T-helper 22 cell (primary cell): ENCODE measurements around the gene TPX2.

Source experiments
- DNase-seq: peaks from one replicate; pipeline ENCODE4 v3.0.0-alpha.2; 2020; ENCODE audit warnings: low read depth

Gene TPX2

DNA sequence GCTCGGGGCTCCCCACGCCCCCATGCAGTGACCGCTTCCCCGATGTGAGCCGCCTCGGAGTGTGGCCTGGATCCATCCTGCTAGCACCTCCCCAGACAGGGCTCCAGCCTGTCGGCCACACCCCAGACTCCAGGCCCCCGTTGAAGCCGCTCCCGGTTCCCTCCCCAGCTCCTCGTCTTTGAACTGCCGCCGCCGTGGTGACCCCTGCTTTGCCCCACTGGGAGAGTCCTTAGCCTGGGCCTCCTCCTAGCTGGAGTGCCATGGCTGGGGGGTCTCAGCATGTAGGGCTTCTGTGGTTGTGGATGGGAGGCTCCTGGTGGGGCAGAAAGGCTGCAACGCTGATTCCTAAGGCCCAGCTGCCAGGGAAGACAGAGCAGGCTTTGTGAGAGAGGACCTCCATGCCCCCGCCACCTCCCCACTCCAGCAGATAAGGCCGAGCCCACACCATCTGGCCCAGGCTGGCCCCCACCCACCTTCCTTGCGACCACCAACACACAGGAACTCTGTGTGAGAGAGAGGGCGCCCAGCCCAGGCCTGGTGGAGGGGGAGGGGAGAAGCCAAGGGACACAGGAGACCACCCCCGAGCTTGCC, 94.9 kb downstream of the TPX2 start:
- DNase-seq, result no peak

DNA sequence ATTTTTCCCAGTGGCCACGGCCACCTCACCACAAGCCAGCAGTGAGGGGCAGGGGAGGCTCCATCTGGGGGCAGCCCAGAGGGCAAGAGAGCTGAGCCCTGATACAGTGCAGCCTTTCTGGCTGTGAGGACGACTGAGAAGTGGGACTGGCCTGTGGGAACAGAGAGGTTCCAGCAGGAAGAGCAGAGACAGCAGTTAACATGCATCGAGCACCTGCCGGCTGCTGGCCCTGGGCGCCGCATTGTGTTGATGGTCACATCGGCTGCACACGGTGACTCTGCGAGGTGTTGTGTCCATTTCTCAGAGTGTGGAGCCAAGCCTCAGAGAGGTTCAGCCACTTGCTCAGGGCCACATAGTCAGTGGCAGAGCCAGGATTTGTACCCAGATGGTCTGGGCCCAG, 96.5 kb downstream of the TPX2 start:
- no peak for DNase-seq

DNA sequence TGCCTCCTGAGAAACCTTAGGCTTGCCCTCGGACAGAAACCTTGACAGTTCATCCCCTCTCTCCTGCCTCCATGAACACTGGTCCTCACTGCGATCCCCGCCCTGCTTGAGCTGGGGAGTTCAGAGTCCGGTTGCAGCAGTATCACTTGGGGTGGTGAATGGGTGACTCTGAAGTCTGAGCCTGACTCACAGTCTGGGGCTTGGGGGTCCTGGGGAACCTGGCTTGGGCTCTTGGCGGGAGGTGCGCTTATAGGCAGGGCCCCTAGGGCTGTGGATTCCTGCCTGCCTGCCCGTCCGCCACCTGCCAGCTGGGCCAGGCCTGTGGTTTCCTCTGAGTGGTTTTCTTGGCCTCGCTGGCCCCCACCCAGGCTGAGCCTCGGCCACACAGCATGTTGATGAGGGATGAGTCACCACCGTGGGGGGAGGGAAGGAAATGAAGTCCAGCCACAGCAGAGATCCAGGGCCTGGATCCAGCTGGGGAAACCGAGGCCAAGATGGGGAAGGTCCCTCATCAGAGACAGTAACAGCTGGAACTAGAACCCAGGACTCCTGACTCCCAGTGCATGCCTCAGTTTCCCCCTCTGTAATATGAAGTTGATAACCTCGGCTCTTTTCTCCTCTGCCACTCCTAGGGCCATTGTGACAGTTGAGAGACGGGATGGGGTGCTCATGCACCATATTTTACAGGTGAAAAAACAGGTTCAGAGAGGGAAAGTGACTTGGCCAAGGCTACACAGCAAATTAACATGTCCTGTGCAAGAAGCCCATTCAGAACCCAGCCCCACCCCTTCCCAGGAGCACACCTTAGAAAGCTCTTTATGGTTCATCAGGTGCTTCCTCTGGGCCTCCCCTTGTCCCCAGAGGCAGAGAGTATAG, 97.1 kb downstream of the TPX2 start:
- DNase-seq, result no peak

DNA sequence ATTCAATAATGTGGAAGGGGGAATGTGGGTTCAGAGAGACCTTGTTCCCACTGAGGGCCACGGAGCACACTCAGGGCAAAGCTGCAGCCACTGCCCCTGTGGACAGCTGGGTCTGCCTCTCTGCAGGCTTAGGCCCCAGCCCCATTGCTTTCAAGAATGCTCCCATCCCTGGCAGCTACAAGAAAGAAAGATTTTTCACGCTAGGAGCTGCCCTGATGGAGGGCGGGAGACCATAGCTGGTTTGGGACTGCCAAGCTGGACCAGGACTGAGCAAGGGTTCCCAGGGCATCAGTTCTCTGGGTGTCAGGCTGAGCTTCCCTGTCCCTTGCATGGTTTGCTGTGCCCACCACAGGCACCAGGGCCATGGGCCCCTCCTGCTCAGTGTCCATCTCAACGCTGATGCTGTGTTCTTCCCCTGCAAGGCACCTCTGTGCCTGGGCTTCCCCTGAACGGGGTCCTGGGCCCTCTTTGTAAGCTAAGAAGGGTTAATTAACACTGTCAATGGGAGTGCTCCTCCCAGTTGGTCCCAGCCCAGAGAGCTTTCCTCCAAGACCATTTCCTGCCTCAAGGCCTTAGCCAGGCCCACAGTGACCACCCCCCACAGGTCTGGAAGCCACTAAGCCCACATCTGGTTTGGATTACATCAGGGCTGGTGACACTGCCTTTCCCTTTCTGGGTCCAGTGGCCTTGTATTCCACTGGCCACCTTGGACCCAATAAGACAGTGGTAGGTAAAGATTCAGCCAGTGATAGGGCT, 97.9 kb downstream of the TPX2 start:
- DNase-seq, result no peak

DNA sequence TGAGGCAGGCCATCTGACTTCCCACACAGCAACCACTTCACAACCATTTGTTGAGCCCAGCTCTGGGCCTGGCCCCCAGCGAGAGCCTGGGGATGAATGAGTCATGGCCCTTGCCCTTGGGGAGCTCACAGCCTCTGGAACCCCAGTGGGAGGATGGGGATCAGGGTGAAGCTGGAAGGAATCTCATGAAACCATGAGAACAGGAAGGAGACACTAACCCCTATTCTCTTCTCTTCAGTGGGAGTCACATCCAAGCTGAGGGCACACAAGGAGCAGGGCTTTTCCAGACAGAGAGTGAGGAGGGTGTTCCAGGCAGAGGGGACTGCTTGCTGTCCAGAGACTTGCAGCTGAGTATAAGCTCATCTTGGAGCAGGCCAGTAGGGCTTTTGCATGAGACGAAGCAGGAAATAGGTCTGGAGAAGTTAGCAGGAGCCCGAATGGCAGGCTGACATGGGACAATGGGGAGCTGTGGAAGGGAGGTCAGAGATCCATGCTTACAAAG, 98.9 kb downstream of the TPX2 start:
- no peak for DNase-seq

DNA sequence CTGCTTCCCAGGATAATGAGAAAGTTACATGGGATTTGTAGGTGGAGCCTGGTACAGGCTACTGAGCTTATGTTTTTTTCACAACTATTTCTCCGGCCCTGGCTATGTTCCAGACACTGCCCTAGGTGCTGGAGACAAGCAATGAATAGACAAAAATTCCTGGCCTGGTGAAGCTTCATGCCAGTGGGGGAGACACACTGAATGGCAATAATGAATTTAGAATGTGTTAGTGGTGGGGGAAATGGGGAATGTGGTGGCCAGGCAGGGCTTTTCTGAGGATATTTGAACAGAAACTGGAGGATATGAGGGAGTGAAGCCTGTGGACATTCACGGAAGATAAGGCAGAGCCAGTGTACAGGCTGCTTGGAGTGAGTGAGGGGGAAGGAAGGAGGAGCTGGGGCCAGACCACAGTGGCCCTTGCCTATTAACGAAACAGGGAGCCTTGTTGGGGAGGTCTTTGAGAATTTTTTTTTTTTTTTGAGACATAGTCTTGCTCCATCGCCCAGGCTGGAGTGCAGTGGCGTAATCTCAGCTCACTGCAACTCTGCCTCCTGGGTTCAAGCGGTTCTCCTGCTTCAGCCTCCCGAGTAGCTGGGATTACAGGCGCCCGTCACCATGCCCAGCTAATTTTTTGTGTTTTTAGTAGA, 99.7 kb downstream of the TPX2 start:
- no peak for DNase-seq

DNA sequence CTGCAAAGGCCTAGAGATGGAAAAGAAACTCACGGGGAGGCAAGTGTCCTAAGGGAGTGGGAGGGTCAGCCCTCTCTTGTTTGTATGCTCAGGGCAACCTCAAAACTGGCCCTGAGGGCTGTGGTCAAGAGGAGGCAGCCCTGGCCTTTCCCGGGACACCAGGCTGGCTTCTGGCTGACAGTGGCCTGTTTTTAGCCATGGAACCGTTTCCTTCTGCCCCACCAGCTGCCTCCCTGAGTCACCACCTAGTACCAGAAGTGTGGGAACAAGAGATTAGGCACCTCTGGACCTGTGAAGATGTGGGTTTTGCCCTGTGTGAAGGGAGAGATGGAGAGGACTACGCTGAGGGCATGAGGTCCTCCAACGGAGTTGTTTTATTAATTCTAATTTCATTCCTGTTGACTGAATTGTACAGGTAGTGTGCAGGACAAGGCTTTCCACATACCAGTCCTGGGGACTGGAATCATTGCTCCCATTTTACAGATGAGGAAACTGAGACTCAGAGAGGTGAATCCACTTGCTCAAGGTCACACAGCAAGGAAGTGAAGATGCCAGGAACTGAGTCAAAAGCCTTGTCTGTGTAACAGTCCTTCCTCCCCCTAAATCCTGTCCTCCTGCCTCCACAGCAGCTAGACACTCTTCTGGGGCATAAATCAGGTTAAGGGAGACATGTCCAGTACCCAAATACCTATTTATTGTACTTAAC, 100.8 kb downstream of the TPX2 start:
- no peak for DNase-seq

DNA sequence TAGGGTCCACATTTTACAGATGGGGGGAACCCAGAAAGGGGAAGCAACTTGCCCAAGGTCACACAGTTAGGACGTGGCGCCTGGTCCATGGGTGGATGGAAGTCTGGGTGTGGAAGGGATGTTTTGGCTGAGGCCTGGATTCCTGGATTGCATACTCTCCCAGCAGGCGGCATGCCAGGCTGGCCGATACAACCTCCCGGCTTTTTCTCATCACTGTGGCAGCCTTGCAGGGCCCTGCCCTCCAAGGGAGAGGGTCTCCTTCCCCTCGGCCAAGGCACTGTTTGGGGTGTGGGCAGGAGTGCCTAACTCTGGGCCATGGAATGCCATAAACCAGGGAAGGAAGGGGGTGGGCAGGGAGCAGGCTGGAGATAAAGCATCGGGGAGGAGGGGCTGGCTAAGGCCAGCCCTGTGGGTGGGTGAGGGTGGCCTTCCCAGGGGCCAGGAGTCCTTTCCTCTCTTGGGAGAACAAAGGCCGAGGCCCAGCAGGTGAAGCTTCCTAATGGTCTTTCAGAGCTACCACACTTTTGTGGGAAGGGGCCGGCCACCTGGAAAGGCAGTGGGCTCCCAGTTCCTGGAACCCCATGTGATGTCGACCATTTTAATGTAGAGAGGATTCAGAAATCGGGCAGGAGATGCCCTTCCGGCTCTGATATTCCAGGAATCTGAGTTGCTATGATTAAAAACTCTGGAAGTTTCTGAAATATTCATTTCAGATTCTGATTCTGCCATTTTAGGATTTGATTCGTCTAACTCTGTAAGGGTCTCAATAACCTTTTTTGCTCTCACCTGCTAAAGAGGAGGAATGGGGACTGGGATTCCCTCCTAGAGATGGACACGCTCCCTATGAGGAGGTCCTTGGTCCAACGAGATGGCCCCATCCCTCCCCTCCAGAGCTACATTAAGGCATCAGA, 102.1 kb downstream of the TPX2 start:
- DNase-seq, result no peak

DNA sequence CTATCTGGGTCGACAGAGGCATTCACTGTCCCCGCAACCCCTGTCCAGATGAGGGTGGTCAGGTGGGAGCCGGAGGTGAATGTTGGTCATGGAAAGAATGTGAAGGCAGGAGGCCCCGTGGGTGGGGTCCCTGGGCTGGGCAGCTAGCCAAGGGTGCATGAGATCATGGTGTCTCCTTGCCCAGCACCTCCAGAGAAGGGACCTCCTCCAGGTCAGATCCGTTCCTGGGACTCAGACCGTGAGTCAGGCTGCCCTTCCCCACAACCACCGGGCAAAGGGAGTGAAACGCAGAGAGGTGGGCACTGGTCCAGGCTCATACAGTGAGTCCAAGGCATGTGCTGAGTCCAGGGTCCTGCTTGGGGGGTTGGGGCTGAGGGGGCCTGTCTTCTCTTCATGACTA, 102.8 kb downstream of the TPX2 start:
- DNase-seq, result no peak

DNA sequence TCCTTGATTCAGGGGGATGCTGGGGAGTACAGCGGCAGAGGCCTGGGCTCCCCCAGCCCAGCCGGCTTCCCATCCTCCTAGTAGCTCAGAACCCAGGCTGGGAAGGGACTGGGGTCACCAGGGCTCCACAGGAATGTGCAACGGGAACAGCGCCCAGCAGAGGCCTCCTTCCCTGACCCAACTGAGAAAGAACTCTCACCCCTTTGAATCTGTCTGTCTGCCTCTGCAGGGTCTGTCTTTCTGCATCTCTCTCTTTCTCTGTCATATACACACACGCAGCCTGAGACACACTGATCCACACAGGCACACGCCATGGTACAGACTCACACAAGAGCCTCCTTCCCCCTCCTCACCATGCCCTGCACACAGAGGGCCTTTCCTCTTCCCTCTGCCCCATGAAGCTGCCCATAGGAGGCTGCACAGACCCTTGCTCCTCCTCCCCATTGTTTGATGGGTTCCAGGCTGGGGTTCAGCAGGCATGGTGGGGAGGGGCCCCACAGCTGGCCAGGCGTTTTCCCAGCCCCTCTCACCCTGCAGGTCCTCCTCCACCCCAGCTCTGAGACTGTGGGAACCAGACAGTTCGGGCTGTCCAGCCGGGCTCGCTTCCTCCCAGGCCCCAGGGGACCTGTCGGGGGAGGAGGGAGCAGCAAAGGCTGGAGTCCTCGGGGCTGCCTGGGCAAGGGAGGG, 103.5 kb downstream of the TPX2 start:
- no peak for DNase-seq

DNA sequence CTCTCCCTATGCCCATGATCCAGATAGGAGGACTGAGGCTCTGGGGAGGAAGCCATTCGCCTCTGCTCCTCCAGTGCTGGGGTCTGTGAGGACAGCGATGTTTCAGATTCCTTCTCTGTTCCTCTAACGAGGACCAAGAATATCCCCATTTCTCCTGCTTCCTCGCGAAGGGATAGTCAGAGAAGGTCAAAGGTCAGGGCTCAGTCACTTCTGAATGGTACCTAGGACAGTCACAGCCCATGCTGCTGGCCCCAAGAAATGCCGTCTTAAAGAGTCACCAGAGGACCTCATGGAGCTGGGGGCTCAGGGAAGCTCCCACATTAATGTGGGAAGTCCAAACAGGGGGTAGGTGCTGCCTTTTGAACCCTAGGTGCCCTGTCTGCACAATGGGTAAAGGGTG, 104.2 kb downstream of the TPX2 start:
- no peak for DNase-seq

DNA sequence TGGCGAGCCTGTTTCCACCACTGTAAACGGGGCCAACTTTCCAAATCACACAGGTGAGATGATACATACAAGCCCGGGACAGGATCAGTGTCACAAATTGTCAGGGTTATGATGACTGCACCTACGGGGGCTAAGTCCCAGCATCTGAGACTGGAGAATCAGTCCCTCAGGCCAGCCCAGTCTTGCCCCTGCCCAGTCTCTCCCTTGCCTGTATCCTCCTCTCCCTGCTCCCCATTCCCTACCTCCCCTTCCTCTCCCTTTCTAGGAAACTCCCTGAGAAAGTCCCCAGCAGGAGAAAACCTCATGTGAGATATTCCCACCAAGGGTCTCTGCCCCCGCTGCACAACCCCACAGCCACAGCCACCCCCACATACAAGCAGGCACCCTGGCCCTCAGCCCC, 104.8 kb downstream of the TPX2 start:
- no peak for DNase-seq

DNA sequence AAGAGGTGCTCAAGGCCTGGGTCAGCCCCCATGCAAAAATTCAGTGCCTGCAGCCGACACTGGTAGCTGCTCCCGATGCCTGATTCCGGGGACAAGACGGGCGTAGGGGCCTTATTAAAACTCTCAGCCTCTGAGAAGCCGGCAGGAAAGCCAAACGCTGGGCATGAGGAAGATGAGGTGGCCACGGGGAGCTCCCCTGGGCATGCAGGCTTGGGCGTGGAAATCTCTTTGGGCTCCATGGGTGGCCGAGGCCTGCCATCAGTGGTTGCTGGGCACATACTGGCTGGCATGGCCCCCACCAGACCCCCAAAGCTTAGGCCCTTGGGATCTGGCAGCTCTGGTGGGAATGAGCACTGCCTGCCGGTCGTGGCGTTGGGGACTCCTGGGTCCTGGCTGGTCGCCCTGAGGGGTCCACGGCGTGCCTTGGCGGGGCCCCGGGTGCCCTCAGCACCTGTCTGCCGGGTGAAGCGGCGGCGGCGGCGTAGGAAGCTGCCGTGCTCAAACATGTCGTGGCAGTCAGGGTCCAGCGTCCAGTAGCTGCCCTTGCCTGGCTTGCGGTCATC, 105.7 kb downstream of the TPX2 start:
- no peak for DNase-seq

DNA sequence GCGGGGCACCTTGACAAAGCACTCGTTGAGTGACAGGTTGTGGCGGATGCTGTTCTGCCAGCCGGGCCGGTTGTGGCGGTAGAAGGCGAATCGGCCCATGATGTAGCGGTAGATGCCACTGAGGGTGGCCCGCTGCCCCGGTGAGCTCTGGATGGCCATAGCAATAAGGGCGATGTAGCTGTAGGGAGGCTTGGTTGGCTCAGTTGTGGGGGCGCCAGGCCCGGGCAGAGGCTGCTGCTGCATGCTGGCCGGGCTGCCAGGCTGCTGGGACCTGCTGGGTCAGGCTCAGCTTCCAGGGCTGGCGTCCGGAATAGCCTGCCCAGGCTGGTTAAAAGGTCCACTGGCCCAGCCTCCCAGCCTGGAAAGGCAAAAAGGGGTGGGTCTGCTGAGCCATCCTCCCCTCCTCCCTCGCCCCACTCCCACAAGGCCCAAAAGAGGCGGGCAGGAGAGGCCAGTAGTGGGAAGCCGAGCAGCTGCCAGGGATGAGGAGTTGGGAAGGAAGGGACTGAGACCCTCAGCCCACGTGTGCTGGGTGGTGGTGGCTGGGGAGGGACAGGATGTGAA, 106.3 kb downstream of the TPX2 start, which contains the start of gene FOXS1:
TSS of gene FOXS1 (minus strand) at position 305 of the 564 bp plus-strand sequence. CDS start at position 243, 62 bp downstream.
- no peak for DNase-seq

DNA sequence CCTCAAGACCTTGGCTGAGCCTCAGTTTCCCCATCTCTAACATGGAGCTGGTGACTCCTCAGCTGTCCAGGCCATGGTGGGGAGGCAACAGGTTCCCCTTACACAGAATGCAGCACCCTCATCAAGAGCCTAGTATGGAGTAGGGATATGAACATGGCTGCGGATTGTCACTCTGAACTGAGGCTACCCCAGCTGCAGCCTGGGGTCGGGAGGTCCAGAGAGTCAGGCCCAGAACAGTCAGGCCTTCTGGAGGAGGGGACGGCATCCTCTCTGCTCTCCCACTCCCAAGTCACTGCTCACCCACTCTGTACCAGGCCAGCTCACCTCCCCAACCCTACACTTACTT, 107.7 kb downstream of the TPX2 start:
- DNase-seq, result no peak

DNA sequence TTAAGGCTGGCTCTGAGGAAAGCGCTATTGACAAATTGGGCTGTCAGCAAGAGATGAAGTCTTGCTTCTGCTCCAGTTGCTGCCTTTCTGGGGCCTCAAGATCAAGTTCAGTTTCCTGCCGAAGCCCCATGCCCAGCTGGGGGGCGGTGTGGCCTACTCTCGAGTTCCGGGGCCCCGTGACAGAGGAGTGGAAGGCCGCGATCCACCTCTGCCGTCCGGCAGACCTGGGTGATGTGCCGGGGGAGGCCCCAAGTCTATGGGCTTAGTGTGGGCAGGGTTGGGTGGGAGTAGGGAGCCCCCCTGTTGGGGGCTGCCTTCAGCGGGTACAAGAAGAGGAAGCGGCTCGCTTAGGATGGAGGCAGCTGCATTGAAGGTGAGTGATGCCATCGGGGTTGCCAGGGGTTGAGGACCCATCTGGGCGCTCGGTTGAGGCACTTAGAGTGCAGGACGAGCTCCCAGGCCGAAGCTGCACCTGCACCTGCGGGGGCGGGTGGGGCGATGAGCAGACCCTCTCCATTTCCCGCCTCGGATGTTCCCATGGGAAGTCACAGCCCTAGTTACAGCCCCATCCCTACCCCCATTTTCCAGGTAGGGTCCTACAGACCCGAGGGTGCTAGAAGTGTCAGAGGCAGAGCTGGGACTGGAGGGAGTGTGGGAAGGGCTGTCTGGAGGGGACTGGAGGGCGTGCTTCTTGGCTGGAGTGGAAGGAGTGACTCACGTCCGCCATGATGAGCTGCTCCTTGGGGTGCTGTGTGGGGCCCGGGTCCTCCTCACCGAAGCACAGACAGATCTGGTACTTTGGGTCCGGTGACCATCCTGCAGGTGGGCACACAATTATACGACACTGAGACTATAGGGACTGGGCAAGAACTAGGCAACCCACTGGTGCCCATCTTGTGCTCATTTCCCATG, 109.3 kb downstream of the TPX2 start:
- DNase-seq, result no peak

DNA sequence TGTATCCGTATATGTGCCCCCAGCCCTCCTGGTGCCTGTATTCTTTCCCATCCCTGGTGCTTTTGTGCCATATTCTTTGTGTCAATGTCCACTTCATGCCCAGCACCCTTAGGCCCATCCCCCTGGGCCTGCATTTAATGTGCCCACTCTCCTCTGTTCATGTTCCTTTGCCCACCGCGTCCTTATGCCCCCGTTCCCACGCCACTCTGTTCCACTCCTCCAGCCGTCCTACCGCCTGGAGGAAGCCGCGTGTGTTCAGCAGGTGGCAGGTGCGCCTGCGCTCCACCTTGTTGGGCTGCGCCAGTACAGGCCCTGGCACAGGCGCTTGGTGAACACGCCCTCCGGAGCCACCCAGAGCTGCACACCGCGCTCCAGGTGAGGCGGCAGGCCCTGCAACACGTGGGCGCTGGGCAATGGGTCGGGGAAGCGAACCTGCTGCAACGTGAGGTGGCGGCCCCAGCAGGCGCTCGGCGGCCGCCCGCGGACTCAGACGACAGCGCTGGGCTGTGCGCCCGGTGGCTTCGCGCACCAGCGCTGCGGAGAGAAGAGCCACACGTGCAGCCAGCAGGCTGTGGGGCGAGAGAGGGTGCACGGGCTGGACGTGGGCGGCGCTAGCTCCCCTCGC, 110.3 kb downstream of the TPX2 start:
- no peak for DNase-seq
